Stimulated activated CD4-positive, alpha-beta T cell treated with anti-CD3 and anti-CD28 coated beads, Interleukin-2, amount 100 ng/mL, for 24 hours (primary cell): Measurements from ENCODE around the gene COL28A1.
"Not testable (repeated sequence)": the region's sequence is repeated elsewhere in the genome, so short reads cannot be mapped to it uniquely, and the experiment has no call there.

ENCODE experiments used
- DNase-seq, 2 donors: peaks; one replicate each; pipeline ENCODE4 v3.0.0-alpha.2; 2020

Gene COL28A1

DNA sequence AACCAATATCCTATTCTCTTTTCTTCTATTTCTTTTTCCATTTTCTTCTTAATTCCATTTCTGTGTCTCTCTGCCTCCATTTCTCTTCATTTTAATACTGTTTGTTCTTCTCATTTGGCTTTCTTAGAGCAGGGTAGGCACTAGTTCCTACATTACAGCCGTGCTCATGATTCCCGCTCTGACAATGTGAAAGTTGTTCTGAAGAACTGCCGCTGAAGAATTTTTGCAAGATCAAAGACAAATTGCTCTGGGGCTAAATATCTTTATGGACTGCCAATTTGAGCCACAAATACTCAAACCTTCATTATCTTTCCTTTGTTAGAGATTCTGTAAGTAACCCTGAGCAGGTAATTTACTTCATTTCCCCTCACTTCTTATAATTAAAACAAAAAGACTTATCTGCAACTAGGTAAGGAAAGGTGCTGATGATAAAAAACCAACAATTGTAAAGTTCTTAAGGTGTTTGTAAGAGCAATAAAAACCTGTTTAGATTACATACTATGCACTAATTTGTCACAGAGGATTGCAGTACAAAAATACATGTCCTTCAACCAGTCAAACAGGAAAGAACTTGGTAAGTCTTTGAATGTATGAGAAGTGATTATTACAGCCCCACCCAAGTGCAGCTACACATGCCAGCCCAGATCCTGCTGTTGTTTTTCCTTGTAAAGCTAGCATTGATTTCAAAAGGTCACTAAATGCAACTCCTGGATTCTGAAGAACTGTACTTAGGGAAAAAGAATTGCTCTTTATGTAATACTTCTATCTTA lies 127.5 kb downstream of the COL28A1 start:
- DNase-seq, result no peak

DNA sequence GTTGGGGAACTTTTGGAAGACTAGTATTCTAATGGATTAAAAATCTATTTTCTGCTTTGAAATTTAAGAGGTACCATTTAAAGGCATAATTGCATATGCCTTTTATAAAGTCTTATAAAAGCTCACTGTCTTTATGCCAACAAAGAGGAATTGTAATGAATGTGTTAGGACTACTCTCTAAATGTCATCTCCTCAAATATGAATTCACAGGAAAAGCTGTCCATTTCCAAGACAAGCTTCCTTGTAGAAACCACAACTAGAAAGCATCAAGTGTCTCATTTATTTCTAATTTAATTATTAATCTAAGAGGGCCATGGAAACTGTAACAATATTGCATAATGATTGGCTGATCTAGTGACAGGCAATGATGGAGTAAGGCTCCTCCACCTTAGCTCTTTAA lies 130.2 kb downstream of the COL28A1 start:
- DNase-seq, result no peak

DNA sequence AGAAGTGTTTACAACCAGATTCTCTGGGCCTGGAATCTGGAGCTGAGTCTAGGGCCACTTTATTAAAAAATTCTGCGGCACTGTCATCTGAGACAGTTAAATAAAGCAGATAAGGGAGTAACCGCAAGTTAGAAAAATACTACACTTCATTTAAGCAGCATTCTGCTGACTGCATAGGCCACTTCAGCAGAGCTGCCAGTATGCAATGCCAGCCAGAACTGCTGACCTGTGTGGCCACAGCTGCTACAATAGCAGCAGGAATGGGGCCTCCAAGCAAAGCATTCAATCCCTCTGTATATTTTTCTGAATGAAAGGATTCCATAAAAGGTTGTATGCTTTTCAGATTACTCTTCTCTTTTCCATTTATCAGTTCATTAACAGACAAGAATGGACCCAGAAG lies 136.0 kb downstream of the COL28A1 start:
- no peak for DNase-seq

DNA sequence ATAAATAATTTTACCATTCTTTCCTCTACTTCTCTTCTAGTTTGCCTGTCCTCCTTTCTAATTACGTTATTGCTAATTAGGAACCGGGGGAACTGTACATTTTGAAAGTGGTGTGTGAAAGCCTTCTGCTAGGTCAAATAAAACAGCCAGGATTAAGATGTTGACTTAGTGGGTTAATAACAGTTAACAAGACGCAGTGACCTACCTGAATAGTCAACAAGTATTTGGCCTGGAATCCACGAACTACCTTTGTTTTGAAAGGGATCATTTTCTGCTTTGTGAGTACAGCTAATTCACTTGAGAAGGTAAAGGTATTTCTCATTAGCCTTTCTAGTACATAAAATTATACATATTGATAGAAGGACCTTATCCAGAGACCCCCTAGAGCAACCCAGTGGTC lies 139.9 kb downstream of the COL28A1 start:
- no peak for DNase-seq

DNA sequence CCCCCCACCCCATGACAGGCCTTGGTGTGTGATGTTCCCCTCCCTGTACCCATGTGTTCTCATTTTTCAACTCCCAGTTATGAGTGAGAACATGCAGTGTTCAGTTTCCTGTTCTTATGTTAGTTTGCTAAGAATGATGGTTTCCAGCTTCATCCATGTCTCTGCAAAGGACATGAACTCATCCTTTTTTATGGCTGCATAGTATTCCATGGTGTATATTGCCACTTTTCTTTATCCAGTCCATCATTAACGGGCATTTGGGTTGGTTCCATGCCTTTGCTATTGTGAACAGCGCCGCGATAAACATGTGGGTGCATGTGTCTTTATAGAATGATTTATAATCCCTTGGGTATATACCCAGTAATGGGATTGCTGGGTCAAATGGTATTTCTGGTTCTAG lies 147.5 kb downstream of the COL28A1 start:
- DNase-seq, result not testable (repeated sequence)

DNA sequence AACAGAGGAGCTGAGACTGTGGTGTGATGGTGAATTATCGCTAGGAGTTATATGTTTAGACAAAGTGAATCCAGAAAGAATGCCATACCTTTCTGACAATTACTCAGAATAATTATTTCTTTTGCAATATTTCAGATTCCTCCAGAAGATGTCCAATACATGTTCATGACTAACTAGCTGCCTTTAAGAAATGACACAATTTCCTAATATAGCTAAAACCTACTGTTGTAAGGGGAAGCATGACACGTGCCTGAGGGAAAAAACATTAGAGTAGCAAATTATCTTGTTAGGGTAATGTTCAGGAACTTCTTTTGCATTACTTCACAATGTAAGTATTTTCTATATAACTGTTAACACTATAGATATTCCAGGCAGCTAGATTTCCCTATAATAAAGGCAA lies 150.3 kb downstream of the COL28A1 start:
- no peak for DNase-seq

DNA sequence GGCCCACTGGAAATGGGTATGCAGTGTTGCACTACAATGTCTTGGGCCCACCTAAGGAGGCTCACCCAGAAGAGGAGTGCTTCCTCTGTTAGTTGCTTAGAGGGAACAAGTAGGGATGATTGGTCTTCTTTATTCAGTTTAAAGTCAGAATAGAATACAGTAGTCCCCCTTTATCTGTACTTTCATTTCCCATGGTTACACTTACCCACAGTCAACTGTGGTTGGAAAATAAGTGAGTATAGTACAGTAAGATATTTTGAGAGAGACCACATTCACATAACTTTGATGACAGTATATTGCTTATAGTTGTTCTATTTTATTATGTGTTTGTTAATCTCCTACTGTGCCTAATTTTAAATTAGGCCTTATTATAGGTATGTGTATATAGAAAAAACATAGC lies 151.4 kb downstream of the COL28A1 start:
- no peak for DNase-seq

DNA sequence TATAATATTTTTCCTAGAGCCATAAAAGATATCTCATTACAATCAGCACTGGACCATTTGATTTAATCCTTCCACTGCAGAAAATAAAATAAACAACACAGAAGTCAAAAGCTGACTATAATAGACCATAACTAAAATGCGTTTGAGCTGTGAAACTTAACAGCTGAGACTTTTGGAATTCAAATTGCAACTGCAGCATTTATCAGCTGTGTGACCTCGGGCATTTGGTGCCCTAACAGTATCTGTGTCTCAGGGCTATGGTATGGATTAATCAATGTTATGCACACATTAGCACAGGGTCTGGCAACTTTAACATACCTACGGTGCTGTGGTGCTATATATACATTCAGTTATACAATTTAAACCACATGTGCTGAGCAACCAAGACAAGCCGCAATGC lies 160.1 kb downstream of the COL28A1 start:
- DNase-seq, result no peak

DNA sequence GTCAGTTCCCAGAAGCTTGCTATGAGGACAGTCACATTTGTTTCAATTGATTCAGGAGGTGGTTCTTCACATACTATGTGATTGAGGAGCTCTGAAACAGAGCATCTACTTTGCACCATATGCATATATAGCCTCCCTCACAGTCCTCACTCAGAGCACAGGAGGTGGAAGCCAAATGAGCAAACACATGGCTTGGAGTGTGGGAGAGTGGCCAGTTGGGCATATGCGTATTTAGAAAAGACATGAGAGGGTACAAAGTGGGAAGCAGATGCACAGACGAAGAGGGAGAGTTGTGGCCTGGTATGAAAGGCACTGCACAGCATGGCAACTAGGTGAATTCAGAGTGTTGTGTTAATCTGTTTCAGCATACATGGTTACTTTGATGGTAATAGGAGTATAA lies 165.6 kb downstream of the COL28A1 start:
- DNase-seq, result no peak

DNA sequence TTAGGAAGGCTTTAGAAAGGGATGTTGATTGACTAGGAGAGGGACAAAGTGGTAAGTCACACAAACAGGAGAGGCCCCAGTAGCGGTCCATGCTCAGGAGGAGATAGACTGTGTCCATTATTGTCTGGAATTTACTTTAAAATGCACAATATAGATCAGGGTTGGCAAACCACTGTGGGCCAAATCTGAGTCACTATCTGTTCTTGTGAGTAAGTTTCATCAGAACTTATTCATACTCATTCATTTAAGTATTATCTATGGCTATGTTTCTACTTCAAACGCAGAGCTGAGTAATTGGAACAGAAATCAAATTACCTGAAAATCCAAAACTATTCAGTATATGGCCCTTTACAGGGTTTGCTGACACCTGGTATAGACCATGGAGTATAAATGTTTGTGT lies 166.5 kb downstream of the COL28A1 start:
- no peak for DNase-seq

DNA sequence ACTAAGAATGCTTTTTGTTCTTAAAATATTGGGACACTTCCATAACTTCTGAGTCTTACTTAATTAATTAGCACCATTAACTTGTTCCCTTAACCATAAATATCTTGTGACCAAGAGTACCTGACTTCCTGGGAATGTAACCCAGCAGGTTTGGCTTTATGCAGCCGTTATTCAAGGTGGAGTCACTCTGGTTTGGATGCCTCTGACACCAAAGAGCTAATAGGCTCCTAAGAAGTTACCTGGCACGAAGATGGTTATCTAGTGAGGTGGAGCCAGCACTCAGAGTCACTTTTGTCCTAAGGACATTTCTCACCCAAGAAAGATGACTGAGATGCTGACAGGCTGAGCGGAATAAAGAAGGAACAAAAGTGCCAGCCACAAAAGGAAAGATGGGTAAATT lies 181.0 kb downstream of the COL28A1 start:
- DNase-seq, result no peak

DNA sequence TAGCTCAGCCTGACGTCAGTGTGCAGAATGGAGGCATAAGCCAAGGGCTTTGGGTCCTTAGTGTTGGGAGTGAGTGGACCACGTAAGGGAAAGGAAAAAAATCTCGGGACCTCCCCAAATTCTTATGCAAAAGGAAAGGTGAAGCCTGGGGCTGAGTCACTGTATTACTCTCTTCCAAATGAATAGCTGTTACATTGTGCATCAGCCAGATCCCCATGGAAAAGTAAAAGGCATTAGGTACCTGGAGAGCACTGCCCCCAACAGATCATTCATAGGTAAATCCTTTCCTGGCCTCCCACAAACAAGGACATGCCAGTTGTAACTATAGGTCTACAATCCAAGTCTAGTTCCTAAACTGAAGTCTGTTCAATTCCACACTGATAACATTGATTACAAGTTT lies 182.8 kb downstream of the COL28A1 start:
- no peak for DNase-seq

DNA sequence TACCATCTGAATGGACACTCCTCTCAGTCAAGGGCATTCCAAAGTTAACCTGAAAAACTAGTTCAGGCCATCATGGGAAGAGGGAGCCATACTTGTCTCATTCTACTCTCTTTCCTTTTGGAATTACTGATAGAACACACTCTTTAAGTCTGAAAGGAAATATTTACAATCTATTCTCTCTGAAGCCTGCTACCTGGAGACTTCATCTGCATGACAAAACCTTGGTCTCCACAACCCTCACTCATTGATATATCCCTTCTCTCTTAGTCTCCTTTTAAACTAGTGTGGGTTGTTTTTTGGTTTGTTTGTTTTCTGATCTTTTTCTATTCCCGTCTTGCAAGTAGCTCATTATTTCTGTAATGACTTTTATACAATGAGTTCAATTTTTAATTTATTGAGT lies 183.8 kb downstream of the COL28A1 start:
- DNase-seq, result no peak

DNA sequence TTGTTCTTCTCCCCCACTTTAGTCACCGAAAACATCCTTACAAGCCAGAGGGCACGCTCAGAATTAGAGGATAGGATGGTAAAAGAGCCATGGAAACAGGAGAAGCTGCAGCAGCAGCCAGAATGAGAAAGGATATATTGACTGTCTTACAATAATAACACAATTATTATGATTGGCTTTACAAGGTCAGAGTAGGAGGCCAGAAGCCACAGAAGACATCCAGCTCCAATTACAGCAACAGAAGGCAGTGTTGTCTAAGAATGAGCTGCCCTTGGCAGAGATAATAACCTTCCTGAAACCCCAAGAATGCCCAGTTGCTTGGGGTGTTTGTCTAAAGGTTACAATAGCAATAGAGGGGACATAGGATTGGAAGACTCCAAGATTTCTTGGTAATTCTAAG lies 184.5 kb downstream of the COL28A1 start:
- DNase-seq, result no peak

DNA sequence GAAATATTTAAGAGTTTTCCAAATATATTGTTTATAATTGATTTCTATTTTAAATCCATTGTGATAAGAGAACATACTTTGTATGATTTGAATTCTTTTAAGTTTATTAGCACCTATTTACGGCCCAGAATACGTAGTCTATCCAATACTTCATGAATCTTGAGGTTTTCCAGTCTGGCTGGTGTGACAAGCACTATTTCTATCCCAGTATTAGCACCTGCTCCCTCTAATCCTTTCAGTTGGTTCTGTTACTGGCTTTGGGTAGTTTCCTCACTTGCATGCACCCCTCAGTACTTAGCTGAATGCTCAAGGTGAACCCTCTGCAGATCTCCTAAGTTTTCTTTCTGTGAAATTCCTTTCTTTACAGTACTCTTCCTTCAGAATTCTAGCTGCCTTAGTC lies 186.5 kb downstream of the COL28A1 start:
- no peak for DNase-seq

DNA sequence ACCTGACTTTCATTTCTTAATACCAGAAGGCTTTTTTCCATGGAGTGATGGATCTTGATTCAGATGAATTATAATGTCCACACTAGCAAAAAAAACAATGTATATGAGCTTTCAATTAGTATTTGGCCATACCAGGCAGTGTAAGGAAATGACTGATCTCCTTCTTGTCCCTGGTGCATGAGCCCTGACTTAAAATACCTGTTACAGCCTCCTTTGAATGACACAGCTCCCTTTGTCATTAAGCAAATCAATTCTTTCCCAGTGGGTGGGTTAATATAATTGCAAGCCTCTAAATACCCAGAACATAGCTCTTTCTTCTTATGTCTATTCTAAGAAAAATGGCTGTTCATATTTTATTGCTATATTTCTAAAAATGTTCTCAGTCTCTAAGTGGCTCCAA lies 188.6 kb downstream of the COL28A1 start:
- no peak for DNase-seq

DNA sequence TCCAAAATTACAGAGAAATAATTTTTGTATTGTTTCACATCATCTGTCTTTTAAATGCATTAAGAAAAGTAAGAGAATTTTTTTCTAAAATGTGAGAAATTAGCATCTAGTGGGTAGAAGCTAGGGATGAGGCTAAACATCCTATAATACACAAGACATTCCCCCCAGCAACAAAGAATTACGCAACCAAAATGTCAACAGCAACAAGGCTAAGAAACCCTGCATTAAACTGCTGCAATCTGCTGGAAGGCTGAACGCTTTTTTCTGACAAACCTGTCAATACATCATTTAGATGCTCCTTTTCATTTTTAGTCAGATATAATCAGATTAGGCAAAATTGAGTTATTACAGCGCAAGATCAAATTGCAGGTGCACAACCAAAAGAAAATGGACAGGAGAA lies 191.1 kb downstream of the COL28A1 start:
- DNase-seq, result no peak

DNA sequence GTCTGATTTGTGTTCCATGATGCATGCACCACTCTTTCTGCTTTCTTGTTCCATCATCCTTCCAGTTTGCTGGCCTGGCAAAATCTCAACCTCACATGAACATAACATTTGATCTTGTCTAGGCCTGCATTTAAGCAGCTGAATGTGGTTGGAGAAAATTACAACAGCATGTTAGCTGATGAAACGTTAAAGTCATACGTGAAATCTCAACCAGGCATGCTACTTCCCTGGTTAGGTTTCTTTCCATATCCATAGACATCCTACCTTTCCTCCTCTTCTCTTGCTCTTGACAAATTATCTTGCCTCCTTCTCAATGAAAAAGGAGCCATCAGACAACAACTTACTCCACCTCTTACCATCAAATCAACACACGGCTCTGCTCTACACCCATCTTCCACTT lies 199.8 kb downstream of the COL28A1 start:
- DNase-seq, result no peak

DNA sequence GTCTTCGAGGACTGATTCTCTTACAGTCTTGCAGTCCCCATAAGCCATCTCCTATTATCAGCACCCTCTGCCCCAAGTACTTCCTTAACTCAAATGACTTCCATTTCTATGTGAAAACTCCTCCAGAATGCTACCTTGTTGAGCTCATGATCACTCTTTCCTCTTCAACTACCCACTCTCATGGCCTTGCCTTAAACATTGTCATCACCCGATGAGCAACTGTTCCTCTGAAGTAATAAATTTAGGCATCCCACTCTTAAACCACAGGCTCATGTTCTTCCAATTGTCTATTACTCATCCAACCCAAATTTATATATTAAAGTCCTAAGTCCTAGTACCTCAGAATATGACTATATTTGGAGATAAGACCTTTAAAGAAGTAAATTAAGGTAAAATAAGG lies 200.5 kb downstream of the COL28A1 start:
- DNase-seq, result no peak

DNA sequence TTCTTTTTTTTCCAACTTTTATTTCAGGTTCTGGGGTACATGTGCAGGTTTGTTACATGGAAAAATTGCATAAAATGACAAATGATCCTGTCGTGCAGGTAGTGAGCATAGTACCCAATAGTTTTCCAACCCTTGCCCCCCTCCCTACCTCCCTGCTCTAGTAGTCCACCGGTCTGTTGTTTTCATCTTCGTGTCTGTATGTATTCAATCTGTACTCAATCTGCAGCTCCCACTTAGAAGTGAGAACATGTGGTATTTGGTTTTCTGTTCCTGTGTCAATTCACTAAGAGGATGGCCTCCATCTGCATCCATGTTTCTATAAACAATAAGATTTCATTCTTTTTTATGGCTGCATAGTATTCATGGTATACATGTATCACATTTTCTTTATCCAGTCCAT lies 202.1 kb downstream of the COL28A1 start:
- DNase-seq, result no peak

DNA sequence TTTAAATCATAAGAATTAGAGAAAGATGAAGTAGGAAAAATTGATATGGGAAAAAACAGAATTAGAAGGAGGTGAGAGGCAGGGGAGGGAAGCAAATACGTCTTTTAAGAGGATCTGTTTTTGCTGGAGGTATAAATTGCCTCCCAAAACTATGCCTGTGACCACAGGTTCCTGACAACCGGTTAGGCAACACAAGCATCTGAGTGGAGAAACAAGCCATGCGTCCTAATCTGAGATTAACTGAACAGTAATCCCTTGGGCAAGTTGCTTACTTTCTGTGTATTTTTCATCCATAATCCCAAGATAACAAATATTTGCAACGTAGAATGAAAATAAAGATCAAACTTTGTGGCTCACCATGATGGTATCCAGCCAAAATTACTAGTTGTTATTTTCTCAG lies 204.2 kb downstream of the COL28A1 start:
- no peak for DNase-seq

DNA sequence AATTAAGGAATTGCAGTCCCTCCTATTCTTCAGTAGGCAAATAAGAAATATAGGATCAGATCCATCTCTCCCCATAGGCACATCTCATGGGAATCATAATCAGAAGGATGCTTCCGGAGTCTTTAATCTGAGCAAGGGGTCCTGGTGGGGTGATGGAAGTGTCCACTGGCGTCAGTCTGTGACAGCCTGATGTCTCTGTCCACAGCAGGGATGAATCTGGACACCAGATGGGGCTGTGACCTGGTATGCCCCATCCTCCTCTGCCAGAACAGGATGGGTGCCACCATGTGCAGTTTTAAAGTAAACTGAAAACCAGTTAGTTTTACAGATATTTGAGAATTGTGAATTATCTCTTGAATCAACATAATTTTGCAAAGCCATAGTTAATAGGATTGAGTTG lies 204.7 kb downstream of the COL28A1 start:
- no peak for DNase-seq

DNA sequence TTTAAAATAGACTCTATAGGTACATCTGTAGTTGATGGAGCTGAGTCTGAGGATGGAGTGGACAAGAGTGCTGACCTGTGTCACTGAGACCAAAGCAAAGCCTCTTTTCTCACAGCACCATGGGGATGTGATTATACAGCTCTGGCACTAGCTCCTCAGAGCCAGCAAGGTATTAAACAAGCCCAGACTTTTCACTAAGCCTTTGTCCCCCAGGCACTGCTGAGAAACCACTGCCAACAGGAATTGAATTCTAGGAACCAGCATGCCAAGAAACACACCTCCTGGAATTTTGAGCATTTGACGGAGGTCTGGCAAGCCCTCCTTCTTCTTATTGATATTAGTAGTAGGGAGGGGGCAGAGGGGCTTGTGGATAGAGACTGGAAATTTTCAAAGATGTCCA lies 206.3 kb downstream of the COL28A1 start:
- DNase-seq, result no peak

DNA sequence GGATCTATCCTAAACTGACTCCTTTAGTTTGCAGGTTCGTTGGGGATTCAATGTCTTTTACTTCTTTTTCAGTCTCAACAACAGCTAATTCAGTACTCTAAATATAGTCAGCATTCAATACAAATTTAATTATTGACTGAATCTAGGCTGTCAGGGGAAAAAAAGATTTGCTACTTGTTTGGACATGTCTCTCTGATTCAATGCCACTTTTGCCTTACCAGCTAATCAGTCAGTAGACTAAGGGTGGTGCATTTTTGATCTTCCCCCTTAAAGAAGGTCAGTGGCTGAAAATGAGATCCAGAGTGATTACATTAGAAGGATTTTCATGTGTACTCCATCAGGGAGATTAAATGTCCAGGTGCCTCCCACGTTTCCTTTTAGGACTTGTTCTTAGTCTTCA lies 208.2 kb downstream of the COL28A1 start:
- no peak for DNase-seq

DNA sequence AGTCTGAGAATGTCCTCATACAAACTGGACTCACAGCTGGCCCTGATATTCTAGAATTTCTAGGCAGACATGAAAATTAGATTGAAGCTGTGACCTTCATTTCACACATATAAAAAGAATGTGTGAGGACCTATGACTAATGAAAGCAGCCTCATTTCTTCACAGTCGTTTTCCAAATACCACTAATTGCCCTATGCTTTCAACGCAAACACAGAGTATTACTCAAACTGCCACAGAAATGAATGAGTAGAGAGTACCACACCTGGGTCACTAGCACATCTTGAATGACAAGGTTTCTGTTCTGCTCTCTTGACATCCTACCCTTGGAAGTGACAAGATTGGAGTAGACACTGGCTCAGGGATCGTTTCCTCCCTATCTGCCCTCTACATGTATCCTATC lies 211.0 kb downstream of the COL28A1 start:
- DNase-seq, result no peak

DNA sequence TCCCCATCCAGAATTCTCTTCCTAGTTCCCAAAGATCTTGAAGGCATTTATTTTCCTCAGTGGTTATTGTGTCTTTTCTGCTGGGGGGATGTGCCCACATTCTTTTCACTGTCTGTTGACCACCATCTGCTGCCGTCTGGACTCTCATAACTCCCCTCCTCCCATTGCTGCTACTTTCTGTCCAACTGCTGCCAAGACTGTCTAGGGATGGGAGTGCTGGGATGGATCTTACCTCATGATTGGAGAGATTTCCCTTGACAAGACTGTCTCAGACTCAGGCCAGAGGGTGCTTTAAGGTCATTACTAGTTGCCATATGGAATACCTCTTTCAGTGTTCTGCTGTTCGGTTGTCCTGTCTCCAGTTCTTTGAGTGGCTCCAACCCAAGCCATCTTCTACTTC lies 211.8 kb downstream of the COL28A1 start:
- no peak for DNase-seq
